HepG2 (cell line): ENCODE results near the gene GLO1. TPM values are rescaled to one million over a fixed set of nuclear protein-coding genes. Genes with fewer than 3 reads are reported as not detected.

Source experiments
- ARHGAP35 ChIP-seq: sonication (generic); formaldehyde crosslinking; IDR thresholded peaks from 2 replicates; pipeline ENCODE4 v1.9.0; 2022; ENCODE audit warnings: mild to moderate bottlenecking, inconsistent platforms, moderate library complexity, missing genetic modification reagents, borderline replicate concordance
- ERF ChIP-seq: IDR thresholded peaks from 2 replicates; pipeline ENCODE4 v1.6.1; 2018; ENCODE audit warnings: missing biosample characterization, missing genetic modification reagents
- KDM5B ChIP-seq: sonication (generic); formaldehyde crosslinking; IDR thresholded peaks from 2 replicates; pipeline ENCODE4 v1.4.0; 2020; ENCODE audit warnings: missing genetic modification reagents, mild to moderate bottlenecking, borderline replicate concordance
- NR2F2 ChIP-seq: IDR thresholded peaks from 2 replicates; pipeline ENCODE4 v1.6.1; 2012; ENCODE audit warnings: low read depth, inconsistent platforms, borderline replicate concordance
- SIN3B ChIP-seq: fragments of 150-350 bp; IDR thresholded peaks from 2 replicates; pipeline ENCODE4 v1.6.1; 2014; ENCODE audit warnings: low read length
- SMAD9 ChIP-seq: sonication (generic); formaldehyde crosslinking; IDR thresholded peaks from 2 replicates; pipeline ENCODE4 v1.5.1; 2020; ENCODE audit warnings: mild to moderate bottlenecking, missing genetic modification reagents
- SOX5 ChIP-seq: IDR thresholded peaks from 2 replicates; pipeline ENCODE4 v1.6.1; 2016; ENCODE audit warnings: borderline replicate concordance
- TAF1 ChIP-seq: sonication (generic); formaldehyde crosslinking; IDR thresholded peaks from 2 replicates; pipeline ENCODE4 v1.4.0; 2020; ENCODE audit warnings: missing genetic modification reagents
- TBX3 ChIP-seq: fragments of 450-650 bp; IDR thresholded peaks from 2 replicates; pipeline ENCODE4 v1.6.1; 2017; ENCODE audit warnings: antibody characterized with exemption, mild to moderate bottlenecking, inconsistent platforms, borderline replicate concordance
- ZFP36 ChIP-seq: fragments of 150-350 bp; IDR thresholded peaks from 2 replicates; pipeline ENCODE4 v1.6.1; 2018; ENCODE audit warnings: borderline replicate concordance, low read length, low read depth; ENCODE audit not compliant: partially characterized antibody
- ZFY ChIP-seq: sonication (generic); formaldehyde crosslinking; IDR thresholded peaks from 2 replicates; pipeline ENCODE4 v1.4.0; 2020; ENCODE audit warnings: missing genetic modification reagents
- ZNF724P ChIP-seq: sonication (generic); formaldehyde crosslinking; IDR thresholded peaks from 2 replicates; pipeline ENCODE4 v1.8.0; 2022; ENCODE audit warnings: missing genetic modification reagents, borderline replicate concordance
- polyA plus RNA-seq, 8 experiments: library from polyadenylated mRNA; depleted of rRNA in 3 of 8; stranded (reverse) in 7 of 8; unstranded in 1 of 8; fragments of >200 nt; fragmentation: Illumina TruSeq in 4 of 8; extraction: Trizol in 4 of 8; gene quantifications; 2 replicates each; pipeline versions ENCODE4 v1.2.1 to v1.2.3, GENCODE V29; 2011 to 2016; ENCODE audit warnings: low read depth in 4 of 8, missing spikeins in 1 of 8, mixed read lengths in 1 of 8; ENCODE audit not compliant: insufficient read depth in 1 of 8
- total RNA-seq, 5 experiments: library from RNA; depleted of rRNA; stranded (reverse); fragments of >200 nt; fragmentation: Illumina TruSeq; extraction: Trizol; gene quantifications; 2 replicates each; pipeline ENCODE4 v1.2.3, GENCODE V29; 2016; ENCODE audit warnings: low read depth in 1 of 5
- TF ChIP-seq, protein P1 (sequence below), 2 experiments: sonication (generic) in 1 of 2; formaldehyde crosslinking in 1 of 2; IDR thresholded peaks; 2 replicates each; pipeline versions ENCODE4 v1.4.0 to v1.6.1; 2018 to 2020; ENCODE audit warnings: missing genetic modification reagents in 2 of 2, borderline replicate concordance in 1 of 2, low read depth in 1 of 2, mild to moderate bottlenecking in 1 of 2, missing biosample characterization in 1 of 2
- TF ChIP-seq, protein P2 (sequence below): sonication (generic); formaldehyde crosslinking; IDR thresholded peaks from 2 replicates; pipeline ENCODE4 v1.4.0; 2020; ENCODE audit warnings: missing genetic modification reagents
- TF ChIP-seq, protein P3 (sequence below): sonication (generic); formaldehyde crosslinking; IDR thresholded peaks from 2 replicates; pipeline ENCODE4 v1.5.0; 2020; ENCODE audit warnings: mild to moderate bottlenecking, missing genetic modification reagents
- TF ChIP-seq, protein P4 (sequence below): sonication (generic); formaldehyde crosslinking; IDR thresholded peaks from 2 replicates; pipeline ENCODE4 v1.4.0; 2020; ENCODE audit warnings: missing genetic modification reagents, borderline replicate concordance
- TF ChIP-seq, protein P5 (sequence below): sonication (generic); formaldehyde crosslinking; IDR thresholded peaks from 2 replicates; pipeline ENCODE4 v1.8.1; 2022; ENCODE audit warnings: low read depth, mild to moderate bottlenecking, missing genetic modification reagents

GLO1 gene
- total and polyA plus RNA-seq, 2 of the 13 experiments (the other 11 are each of a cell fraction or from before 2014, with no cell fraction given), result 77.1 to 177 TPM

DNA sequence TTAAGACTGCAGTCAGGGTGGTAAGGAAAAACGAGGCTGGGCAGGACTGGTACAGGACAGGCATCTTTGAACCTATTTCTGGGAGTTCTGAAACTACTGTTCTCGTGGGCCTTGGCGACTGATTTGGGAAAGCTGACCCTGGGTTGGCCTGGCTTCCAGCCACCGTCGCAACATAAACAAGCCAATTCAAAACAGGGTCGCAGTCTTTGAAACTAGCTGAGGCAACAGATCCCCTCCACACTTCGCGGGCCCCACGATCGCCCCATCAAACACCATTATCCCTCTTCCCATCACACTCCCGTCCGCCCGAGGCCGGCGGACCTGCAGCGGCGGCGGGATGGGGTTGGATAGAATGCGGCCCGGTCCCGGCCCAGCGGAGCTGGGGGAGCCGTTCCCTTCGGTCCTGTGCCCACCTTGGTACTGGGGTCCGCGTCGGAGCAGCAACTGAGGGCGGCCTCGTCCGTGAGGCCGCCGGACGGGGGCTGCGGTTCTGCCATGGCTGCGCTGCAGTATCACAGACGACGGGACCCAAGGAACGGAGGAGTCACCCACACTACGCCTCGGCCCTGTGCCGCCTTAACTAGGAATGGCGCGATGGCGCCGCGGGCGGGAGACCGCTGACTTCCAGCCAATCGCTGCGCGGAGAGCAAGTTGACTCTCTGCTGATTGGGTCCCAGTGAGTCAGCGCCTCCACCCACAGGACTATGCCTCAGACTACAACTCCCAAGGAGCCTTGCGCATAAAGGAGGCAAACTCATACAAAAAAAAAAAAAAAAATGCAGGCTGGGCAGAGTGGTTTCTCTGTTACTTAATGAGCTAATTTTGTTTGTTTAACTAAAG lies at the start of gene GLO1 (continued):
- TF ChIP-seq ZNF724P (CRISPR knock-in tag) (peak; percentile 41; the same call in 1 of the 2 replicates), SMAD9 (CRISPR knock-in tag) (no peak), ERF (peak; percentile 93), KDM5B (CRISPR knock-in tag) (peak; percentile 96), SIN3B (no peak; the same call in 1 of the 2 replicates), ZFP36 (no peak), TAF1 (CRISPR knock-in tag) (peak; percentile 92), TBX3 (peak; percentile 37; the same call in 1 of the 2 replicates), NR2F2 (no peak), ZFY (CRISPR knock-in tag) (peak; percentile 99), ARHGAP35 (CRISPR knock-in tag) (no peak), SOX5 (CRISPR knock-in tag) (peak; percentile 31; the same call in 1 of the 2 replicates)
- TF ChIP-seq, protein P1, sequence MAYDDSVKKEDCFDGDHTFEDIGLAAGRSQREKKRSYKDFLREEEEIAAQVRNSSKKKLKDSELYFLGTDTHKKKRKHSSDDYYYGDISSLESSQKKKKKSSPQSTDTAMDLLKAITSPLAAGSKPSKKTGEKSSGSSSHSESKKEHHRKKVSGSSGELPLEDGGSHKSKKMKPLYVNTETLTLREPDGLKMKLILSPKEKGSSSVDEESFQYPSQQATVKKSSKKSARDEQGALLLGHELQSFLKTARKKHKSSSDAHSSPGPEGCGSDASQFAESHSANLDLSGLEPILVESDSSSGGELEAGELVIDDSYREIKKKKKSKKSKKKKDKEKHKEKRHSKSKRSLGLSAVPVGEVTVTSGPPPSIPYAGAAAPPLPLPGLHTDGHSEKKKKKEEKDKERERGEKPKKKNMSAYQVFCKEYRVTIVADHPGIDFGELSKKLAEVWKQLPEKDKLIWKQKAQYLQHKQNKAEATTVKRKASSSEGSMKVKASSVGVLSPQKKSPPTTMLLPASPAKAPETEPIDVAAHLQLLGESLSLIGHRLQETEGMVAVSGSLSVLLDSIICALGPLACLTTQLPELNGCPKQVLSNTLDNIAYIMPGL (CRISPR knock-in tag; IDR thresholded peaks at IDR 0.05; ENCODE audit: borderline replicate concordance in 1 of 2, low read depth in 1 of 2), result peak; percentile 94 to 95; a peak in 3 of 4 replicates
- TF ChIP-seq, protein P2, sequence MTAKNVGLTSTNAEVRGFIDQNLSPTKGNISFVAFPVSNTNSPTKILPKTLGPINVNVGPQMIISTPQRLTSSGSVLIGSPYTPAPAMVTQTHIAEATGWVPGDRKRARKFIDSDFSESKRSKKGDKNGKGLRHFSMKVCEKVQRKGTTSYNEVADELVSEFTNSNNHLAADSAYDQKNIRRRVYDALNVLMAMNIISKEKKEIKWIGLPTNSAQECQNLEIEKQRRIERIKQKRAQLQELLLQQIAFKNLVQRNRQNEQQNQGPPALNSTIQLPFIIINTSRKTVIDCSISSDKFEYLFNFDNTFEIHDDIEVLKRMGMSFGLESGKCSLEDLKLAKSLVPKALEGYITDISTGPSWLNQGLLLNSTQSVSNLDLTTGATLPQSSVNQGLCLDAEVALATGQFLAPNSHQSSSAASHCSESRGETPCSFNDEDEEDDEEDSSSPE (CRISPR knock-in tag), result peak; percentile 97
- TF ChIP-seq, protein P3, sequence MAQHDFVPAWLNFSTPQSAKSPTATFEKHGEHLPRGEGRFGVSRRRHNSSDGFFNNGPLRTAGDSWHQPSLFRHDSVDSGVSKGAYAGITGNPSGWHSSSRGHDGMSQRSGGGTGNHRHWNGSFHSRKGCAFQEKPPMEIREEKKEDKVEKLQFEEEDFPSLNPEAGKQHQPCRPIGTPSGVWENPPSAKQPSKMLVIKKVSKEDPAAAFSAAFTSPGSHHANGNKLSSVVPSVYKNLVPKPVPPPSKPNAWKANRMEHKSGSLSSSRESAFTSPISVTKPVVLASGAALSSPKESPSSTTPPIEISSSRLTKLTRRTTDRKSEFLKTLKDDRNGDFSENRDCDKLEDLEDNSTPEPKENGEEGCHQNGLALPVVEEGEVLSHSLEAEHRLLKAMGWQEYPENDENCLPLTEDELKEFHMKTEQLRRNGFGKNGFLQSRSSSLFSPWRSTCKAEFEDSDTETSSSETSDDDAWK (CRISPR knock-in tag), result no peak
- TF ChIP-seq, protein P4, sequence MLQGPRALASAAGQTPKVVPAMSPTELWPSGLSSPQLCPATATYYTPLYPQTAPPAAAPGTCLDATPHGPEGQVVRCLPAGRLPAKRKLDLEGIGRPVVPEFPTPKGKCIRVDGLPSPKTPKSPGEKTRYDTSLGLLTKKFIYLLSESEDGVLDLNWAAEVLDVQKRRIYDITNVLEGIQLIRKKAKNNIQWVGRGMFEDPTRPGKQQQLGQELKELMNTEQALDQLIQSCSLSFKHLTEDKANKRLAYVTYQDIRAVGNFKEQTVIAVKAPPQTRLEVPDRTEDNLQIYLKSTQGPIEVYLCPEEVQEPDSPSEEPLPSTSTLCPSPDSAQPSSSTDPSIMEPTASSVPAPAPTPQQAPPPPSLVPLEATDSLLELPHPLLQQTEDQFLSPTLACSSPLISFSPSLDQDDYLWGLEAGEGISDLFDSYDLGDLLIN, result no peak
- TF ChIP-seq, protein P5, sequence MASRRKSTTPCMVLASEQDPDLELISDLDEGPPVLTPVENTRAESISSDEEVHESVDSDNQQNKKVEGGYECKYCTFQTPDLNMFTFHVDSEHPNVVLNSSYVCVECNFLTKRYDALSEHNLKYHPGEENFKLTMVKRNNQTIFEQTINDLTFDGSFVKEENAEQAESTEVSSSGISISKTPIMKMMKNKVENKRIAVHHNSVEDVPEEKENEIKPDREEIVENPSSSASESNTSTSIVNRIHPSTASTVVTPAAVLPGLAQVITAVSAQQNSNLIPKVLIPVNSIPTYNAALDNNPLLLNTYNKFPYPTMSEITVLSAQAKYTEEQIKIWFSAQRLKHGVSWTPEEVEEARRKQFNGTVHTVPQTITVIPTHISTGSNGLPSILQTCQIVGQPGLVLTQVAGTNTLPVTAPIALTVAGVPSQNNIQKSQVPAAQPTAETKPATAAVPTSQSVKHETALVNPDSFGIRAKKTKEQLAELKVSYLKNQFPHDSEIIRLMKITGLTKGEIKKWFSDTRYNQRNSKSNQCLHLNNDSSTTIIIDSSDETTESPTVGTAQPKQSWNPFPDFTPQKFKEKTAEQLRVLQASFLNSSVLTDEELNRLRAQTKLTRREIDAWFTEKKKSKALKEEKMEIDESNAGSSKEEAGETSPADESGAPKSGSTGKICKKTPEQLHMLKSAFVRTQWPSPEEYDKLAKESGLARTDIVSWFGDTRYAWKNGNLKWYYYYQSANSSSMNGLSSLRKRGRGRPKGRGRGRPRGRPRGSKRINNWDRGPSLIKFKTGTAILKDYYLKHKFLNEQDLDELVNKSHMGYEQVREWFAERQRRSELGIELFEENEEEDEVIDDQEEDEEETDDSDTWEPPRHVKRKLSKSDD (CRISPR knock-in tag), result peak; percentile 83
